Ishikawa (cell line): ENCODE measurements around the gene GATB.

ENCODE experiments used
- EP300 ChIP-seq: IDR thresholded peaks from 2 replicates; pipeline ENCODE4 v1.6.1; 2012; ENCODE audit warnings: borderline replicate concordance
- RAD21 ChIP-seq: IDR thresholded peaks from 2 replicates; pipeline ENCODE4 v1.6.1; 2012; ENCODE audit warnings: low read depth
- TF ChIP-seq, protein P1 (sequence below): IDR thresholded peaks from 2 replicates; pipeline ENCODE4 v1.6.1; 2012

DNA sequence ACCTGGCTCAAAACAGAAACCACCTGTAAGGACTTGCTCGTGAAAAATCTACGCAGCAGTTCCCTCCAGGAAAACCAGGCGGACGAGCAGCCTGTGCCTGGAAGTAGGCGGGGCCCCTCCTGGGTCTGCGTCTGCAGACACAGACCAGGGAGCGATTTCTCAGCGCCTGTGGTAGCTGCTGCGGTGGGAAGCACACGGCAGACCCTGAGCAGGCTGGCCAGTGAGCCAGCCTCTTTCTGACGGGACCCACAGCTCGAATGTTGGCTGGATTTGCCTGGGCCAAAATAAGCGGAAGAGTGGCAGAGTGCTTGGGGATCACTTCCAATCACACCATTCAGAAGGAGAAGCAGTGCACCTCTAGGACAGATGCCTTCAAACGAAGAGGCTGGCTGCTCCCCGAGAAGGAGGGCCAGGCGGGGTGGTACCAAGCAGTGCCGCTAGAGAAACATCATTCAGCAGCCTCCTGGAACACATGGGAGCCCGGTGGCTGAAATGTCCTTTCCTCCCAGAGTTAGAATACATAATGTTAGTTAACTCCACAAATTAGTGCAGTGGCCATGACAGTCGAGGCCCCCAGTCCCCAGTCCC lies 85.9 kb downstream of the GATB start:
- TF ChIP-seq EP300: no peak
- TF ChIP-seq RAD21: no peak
- TF ChIP-seq, protein P1, sequence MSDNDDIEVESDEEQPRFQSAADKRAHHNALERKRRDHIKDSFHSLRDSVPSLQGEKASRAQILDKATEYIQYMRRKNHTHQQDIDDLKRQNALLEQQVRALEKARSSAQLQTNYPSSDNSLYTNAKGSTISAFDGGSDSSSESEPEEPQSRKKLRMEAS: no peak
